Activated CD4-positive, CD25-positive, alpha-beta regulatory T cell (primary cell): ENCODE results near the gene MAP2K7.
"Not testable (repeated sequence)": the region's sequence is repeated elsewhere in the genome, so short reads cannot be mapped to it uniquely, and the experiment has no call there.

Experiments used
- DNase-seq, 4 experiments: peaks; one replicate each; lab custom pipeline; 2025; lab: John Stamatoyannopoulos, UW

Gene MAP2K7

DNA sequence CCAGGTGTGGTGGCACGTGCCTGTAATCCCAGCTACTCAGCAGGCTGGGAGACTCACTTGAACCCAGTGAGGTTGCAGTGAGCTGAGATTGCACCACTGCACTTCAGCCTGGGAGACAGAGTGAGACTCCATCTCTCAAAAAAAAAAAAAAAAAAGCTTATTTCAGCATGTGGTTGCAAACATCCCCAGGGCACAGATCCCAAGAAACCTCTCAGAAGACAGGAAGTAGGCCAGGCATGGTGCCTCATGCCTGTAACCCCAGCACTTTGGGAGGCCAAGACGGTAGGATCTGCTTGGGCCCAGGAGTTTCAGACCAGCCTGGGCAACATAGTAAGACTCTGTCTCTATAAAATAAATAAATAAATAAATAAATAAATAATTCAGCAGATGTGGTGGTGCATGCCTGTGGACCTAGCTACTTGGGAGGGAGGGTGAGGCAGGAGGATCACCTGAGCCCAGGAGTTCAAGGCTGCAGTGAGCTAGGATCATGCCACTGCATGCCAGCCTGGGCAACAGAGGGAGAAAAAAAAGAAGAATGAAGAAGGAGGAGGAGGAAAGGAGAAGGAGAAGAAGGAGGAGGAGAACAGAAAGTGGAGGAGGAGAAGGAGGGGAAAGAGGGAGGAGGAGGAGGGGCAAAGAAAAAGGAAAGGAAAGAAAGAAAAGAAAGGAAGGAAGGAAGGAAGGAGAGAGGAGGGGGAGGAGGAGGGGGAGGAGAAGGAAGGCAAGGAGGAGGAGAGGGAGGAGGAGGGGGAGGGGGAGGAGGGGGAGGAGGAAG is 19.7 kb upstream of the MAP2K7 start:
- DNase-seq: no peak

DNA sequence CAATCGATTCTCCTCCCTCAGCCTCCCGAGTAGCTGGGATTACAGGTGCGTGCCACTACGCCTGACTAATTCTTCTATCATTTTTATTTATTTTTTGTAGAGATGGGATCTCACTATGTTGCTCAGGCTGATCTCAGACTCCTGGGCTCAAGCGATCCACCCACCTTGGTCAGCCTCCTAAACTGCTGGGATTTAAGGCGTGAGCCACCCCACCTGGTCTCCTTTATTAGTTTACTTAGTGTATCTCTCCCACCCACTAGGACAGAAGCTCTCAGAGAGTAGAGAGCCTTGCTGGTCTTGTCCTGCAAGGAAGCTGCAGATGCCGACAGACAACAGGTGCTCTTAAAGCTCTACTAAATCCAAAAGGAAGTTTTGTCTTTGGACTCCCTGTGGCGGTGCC is 17.9 kb upstream of the MAP2K7 start:
- DNase-seq: no peak

DNA sequence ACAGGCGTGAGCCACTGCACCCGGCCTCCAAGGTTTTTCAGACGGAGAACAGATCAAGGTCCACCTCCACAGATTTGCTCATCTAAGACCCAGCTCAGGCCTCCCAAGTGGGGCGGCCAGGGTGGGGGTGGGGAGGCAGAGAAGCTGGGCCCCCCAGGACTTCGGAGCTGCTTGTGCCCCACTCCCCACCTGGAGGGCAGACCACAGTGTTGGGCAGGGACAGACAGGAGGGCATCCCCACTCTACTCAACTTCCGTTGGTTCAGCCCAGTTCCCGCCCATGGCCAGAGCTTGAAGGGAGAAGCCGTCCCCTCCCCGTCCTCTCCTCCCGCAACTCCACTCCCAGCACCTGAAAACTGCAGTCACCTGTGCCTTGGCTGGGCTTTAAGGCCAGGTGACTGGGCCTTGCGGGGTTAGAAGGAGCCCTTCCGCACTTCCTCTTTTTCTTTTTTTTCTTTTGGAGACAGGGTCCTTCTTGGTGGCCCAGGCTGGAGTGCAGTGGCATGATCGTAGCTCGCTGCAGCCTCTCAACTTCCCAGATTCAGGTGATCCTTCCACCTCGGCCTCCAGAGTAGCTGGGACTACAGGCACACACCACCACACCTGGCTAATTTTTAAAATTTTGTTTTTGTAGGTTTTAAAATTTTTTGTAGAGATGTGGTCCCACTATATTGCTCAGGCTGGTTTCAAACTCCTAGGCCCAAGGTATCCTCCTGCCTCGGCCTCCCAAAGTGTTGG is 16.1 kb upstream of the MAP2K7 start:
- DNase-seq: no peak

DNA sequence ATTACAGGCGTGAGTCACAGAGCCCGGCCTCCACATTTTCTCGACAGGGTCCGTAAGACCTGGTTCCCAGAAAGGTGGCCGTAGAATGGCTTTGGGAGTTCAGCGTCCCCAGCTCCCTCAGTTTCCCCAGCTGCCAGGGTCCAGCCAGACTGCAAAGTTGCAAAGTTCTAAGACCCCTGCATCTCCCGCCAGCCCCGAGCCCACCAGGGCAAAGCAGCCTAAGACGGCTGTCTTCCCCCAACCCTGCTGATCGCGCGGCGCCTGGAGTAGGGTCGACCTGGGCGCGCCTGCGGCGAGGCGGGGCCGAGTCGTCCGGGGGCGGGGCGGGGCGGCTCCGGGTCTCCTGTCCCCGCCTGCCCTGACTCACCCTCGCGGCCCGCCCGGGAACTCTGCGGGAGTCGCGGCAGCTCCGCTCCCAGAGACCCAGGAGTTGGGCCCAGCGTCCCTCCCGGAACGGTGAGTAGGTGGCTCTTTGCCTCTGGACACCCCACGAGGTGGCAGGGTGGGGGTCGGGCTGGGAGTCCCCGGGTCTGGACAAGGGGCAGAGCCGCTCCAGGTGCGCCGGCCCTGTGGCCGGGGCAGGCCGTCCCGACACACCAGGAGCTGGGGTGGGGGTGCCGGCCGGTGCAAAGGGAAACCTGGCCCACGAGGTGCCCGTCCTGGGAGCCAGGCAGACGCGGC is 15.4 kb upstream of the MAP2K7 start, which contains the start of gene LRRC8E:
Gene LRRC8E (plus strand): TSS at position 366 of the 681 bp plus-strand sequence. CDS start 7,094 bp downstream, outside the sequence.
- DNase-seq: no peak

DNA sequence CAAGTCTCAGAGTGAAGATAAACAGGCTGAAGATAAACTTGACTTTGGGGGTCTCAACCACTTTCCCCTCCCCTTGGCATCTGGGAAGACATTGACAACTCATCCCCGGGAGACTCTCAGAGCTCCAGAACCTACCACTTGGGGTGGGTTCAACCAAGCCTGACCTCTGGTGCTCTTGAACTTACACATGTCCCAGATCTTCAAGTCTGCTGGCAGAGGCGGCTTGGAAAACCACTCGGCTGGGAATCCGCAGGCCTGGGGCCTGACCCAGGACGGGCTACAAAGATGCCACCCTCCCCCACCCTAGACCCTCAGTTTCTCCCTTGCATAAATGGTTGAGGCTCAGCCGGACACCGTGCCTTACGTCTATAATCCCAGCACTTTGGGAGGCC is 14.9 kb upstream of the MAP2K7 start:
- DNase-seq: no peak

DNA sequence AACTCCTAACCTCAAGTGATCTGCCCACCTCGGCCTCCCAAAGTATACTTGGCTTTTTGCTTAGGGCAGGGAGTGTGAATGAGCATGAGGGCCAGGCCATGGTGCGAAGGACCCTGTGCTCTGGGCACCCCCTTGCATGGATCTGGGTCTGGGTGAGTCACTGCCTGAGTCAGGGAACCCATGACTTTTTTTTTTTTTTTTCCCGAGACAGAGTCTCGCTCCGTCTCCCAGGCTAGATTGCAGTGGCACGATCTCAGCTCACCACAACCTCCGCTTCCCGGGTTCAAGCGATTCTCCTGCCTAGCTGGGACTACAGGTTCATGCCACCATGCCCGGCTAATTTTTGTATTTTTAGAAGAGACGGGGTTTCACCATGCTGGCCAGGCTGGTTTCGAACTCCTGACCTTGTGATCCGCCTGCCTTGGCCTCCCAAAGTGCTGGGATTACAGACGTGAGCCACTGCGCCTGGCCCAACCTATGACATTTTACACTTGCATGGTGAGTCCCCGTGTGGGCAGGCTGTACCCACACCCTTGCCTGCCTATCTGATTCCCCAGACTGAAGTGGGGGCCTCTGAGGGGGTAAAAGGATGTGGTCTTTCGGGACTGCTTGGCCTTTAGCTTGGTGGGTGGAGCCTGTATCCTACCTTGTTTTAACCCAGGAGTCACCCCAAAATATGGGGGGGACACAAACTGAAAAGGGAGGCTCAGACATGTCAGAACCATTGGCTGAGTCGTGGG is 10.1 kb upstream of the MAP2K7 start:
- DNase-seq: not testable (repeated sequence)

DNA sequence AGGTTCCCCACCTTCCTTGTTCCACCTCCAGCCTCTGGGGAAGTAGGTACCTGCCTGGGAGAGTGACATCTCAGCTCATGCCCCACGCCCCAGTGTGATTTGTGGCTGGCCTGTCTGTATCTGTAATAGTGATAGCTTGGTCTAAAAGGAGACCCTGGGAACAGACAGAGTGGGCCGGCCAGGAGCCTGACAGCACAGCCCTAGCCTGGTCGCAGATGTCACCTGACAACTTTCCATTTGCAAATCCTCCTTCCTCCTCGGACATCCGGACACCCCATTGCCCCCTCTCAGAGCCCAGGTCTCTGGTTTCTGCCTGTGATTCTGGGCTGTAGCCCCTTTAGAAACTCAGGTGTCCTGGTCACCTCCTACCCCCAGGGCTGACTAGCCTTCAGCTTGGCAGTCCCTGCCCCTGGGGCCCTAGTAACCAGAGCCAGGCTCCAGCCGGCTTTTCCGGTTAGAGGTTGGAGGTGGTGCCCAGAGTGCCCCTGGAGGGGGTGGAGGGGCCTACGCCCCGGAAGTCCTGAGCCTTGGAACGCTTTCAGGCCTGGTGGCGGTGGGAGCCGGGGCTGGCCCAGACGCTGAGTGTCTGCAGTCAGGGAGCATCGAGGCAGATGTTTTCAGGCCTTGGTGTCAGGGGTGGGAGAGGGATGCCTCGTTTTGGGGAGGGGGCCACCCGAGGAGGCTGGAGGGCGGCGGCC is 8.9 kb upstream of the MAP2K7 start:
- DNase-seq: no peak

DNA sequence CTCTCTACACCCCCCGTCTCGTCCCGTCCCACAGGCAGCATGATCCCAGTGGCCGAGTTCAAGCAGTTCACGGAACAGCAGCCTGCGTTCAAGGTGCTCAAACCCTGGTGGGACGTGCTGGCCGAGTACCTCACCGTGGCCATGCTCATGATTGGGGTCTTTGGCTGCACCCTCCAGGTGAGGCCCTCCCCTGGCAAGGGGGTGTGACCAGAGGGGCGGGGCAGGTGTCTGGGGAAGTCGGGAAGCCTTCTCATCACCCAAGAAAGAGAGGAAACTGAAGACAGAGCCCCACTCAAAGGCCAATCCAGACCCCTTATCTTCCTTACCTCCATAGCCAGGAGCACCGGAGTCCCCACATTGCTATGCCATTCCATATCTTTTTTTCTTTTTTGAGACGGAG is 8.1 kb upstream of the MAP2K7 start:
- DNase-seq: no peak

DNA sequence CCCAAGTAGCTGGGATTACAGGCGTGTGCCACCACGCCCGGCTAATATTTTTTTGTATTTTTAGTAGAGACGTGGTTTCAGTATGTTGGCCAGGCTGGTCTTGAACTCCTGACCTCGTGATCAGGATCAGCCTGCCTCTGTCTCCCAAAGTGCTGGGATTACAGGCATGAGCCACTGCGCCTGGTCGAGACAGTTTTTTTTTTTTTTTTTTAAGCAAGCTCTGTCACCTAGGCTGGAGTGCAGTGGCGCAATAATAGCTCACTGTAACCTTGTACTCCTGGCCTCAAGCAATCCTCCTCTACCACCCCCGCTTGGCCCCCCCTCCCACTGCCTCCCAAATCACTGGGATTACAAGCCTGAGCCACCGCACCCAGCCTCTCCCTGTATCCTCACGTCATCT is 6.4 kb upstream of the MAP2K7 start:
- no peak for DNase-seq

DNA sequence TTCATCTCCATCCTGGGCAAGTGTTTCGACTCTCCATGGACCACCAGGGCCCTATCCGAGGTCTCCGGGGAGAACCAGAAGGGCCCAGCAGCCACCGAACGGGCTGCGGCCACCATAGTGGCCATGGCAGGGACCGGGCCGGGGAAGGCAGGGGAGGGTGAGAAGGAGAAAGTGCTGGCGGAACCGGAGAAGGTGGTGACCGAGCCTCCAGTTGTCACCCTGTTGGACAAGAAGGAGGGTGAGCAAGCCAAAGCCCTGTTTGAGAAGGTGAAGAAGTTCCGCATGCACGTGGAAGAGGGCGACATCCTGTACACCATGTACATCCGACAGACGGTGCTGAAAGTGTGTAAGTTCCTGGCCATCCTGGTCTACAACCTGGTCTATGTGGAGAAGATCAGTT is 4.7 kb upstream of the MAP2K7 start:
- DNase-seq: no peak

DNA sequence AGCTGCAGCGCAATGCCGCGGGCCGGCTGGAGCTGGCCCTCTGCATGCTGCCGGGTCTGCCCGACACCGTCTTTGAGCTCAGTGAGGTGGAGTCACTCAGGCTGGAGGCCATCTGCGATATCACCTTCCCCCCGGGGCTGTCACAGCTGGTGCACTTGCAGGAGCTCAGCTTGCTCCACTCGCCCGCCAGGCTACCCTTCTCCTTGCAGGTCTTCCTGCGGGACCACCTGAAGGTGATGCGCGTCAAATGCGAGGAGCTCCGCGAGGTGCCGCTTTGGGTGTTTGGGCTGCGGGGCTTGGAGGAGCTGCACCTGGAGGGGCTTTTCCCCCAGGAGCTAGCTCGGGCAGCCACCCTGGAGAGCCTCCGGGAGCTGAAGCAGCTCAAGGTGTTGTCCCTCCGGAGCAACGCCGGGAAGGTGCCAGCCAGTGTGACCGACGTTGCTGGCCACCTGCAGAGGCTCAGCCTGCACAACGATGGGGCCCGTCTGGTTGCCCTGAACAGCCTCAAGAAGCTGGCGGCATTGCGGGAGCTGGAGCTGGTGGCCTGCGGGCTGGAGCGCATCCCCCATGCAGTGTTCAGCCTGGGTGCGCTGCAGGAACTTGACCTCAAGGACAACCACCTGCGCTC is 3.8 kb upstream of the MAP2K7 start:
- DNase-seq: no peak

DNA sequence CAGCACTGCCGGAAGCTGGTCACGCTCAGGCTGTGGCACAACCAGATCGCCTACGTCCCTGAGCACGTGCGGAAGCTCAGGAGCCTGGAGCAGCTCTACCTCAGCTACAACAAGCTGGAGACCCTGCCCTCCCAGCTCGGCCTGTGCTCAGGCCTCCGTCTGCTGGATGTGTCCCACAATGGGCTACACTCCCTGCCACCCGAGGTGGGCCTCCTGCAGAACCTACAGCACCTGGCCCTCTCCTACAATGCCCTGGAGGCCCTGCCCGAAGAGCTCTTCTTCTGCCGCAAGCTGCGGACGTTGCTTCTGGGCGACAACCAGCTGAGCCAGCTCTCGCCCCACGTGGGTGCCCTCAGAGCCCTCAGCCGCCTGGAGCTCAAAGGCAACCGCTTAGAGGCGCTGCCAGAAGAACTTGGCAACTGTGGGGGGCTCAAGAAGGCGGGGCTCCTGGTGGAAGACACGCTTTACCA is 3.2 kb upstream of the MAP2K7 start:
- no peak for DNase-seq

DNA sequence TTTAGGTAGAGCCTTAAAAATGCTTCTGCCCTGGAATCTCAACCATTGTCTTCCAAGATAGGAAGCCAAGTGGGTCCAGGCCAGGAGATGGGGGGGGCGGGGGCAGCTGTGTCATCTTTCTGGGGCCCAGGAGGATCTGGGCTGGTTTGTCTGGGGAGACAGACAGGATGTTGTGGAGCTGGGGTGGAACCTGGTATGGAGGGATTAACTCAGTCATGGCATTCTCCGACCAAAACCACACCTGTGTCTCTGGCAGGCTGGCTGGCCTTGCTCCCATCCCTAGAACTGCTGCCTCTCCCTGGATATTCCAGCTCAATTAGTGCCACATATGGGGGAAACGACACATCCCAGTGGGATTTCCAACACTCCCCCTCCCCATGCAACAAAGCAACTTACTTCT is 2.7 kb upstream of the MAP2K7 start:
- no peak for DNase-seq

DNA sequence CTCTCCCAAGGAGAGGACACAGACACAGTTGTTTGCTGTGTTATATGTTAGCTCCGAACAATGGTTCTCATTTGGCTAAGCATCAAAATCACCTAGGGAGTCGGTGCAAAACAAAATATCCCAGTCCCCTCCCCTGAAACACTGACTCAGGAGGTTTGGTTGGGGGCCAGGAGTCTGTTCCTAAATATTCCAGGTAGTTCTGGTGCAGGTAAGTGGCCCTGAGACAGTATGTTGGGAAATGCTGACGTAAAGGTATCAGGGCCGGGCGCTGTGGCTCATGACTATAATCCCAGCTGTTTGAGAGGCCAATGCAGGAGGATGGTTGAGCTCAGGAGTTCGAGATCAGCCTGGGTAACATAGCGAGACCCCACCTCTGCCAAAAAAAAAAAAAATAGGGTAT is 2.3 kb upstream of the MAP2K7 start:
- DNase-seq: no peak

DNA sequence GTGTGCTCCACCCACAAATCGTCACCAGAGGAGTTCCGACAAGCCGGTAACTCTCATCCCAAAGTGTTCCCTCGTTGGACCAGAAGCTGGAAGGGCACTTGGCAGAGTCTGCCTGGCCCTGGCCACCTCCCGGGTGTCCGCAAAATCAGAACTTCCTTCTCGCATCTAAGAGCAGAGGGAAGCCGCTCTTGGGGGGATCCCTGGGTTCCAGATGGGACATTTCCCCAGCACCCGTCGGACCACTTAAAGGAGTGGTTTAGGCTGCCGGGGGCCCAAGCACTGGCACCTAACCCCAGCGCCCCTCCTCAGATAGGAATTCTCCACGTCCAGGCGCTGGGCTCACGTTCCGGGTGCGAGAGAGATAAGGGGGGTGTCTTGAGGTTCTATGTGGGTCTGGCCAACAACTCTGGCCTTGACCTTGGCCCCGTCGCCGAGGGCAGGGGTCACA is 857 bp upstream of the MAP2K7 start:
- DNase-seq: no peak

DNA sequence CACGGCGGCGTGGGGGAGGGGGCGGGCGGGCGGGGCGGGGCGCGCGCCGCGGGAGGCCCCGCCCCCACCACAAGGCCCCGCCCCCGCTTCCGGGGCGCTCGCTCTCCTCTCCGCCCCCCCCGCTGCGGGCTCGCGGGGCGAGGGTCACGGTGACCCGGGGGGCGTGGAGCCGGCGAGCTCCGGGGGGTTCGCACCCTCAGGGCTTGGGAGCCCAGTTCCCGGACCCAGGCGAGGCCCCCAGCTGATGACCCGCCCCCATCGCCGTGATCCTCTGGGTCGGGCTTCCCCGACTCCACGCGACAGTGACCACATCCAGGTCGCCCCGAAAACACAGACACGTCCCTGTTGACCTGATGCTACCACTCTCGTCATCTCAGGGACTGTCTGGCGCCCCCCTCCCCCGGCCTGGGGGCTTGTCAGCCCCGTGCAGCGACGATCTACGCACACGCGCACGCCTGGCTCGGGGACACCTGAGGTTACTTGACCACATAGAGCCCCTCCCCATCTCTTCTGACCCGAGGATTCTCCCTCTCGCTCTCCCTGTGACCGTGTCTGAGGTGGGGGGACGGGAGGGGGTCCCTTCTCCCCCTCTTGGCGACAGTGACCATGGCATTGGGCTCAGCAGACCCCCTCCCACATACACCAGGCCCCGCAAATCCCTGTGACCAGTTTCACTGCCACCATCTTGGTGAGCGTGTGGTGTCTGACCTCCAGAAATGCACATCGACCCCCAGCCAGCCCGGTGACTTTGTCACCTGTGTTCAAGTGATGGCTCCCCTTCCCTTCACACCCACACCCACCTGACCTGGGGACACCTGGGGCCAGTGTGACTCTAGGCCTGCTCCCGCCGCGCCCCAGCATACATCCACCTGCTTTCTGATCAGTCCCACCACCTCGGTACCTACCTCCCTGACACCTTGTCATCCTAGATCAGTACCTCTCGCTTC is 670 bp downstream of the MAP2K7 start:
- peak; percentile 63 to 82 (median 72) for DNase-seq

DNA sequence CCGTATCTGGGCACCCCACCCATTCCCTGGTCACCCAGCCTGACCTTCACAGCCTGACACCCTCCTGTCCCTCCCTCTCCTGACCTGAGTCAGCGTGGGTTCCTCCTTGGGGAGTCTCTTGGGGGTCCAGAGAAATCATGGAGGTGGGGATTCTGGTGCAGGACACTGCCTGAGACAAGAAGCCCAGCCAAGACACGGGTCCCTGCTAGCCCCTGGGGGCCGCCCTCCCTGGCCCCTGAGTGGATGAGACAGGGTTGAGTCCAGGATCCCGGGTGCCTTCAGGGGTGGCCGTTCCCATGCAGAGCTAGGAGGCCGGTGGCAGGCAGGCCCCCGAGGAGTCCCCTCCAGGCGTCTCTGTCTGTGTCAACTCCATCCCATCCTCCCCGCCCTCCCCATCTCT is 1.6 kb downstream of the MAP2K7 start:
- no peak for DNase-seq

DNA sequence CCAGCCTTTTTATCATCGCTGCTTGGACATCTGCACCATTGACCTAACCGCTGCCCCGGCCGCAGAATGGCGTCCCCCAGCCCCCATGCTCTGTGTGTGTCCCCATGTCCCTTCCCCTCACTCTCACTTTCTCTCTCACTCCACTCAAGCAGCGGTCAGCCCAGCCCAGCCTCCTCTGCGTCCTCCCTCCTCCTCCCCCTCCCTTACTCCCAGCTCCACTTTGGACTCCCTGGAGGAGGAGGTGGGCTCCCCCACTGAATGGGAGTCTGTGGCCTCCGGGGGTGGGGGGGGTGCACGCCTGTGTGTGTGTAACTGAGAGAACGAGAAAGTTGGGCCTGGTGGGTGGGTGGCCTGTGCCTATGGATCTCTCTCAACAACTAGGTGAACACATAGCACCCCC is 2.2 kb downstream of the MAP2K7 start:
- no peak for DNase-seq

DNA sequence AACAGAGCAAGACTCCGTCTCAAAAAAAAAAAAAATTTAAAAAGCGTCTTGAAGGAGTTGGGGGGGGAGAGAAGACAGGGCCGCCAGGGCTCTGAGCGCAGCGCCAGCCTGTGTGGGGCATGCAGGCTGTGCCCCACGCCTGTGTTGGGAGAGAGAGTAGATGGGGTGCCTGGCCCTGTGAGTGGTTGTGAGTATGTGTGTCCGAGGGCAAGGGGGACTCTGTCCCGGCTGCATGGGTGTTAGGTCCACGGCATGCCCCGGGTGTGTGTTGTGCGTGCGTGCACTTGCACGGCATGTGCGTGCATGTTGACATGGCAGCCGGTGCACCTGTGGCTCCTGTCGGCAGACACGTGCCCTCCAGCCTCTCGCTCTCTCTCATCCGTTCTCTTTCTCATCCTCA is 3.4 kb downstream of the MAP2K7 start:
- DNase-seq: no peak

DNA sequence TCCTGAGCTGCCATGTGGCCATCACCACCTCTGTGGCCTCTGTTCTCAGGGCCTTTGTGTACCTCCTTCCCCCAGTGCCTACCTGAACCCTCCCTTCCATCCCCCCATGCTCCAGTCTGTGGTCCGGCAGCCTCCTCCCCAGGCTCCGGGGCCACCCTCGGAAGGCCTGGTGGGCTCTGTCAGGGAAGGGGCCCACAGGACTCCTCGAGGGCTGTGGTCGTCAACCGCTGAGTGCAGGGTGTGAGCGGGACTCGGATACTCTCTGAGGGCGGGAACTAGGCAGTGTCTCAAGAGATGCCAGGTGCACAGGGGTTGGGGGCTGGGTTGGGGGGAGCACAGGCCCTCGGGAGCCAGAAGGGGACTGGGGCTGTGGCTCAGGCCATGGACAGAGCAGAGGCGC is 3.9 kb downstream of the MAP2K7 start:
- DNase-seq: no peak
